Upper lobe of right lung (tissue), 1 donor: Measurements from ENCODE around the gene DLG5. TPM values are rescaled to one million over a fixed set of nuclear protein-coding genes. Genes with fewer than 3 reads are reported as not detected.

Experiments
- ATAC-seq: fragments of 200-7000 bp; cut with Tn5 transposase; one replicate; pipeline ENCODE4 v1.9.1; 2020; ENCODE audit warnings: mild to moderate bottlenecking, moderate library complexity
- DNase-seq: peaks from one replicate; pipeline ENCODE4 v3.0.0-alpha.2; 2020
- H3K27ac ChIP-seq: fragments of 200-600 bp; one replicate; pipeline ENCODE4 v1.8.0; 2022
- H3K27me3 ChIP-seq: fragments of 200-600 bp; one replicate; pipeline ENCODE4 v1.8.0; 2022; ENCODE audit warnings: mild to moderate bottlenecking
- H3K36me3 ChIP-seq: fragments of 200-600 bp; one replicate; pipeline ENCODE4 v1.8.0; 2022
- H3K4me1 ChIP-seq: fragments of 200-600 bp; one replicate; pipeline ENCODE4 v1.8.0; 2022
- H3K4me3 ChIP-seq: fragments of 200-600 bp; one replicate; pipeline ENCODE4 v1.8.0; 2022; ENCODE audit warnings: mild to moderate bottlenecking
- H3K9me3 ChIP-seq: fragments of 200-600 bp; one replicate; pipeline ENCODE4 v1.8.0; 2022
- CTCF ChIP-seq: fragments of 200-600 bp; IDR thresholded peaks from one replicate; pipeline ENCODE4 v1.8.0; 2022; ENCODE audit warnings: antibody characterized with exemption
- intact Hi-C: fragments of 100-400 bp; cut with DNase I; formaldehyde crosslinking; loops from one replicate; pipeline ENCODE4 v1.11.0; 2022
- total RNA-seq: library from RNA; stranded (reverse); fragmentation: NEBNext Ultra II Directional; extraction: Animal tissue kit (Norgen Biotek cat#: 25700); gene quantifications from one replicate; pipeline ENCODE4 v1.2.1, GENCODE V29; 2021
- donor health status: DM: no; HTN: yes; CAD: no; lungs with severe emphysema.

The DLG5 gene
- total RNA-seq, 1 donor from 2014 or later = 19.3 TPM

- H3K4me3 ChIP-seq = no peak overlapping the region
- no peak for ATAC-seq
- TF ChIP-seq CTCF = no peak
- H3K36me3 ChIP-seq = no peaks in the 10 kb centered on the region
- peaks cover 7% of the 10 kb centered on the region for H3K4me1 ChIP-seq
- intact Hi-C loops = no loop called here
- no peaks in the 10 kb centered on the region for H3K27me3 ChIP-seq
- DNase-seq = no peak
- H3K9me3 ChIP-seq = no peaks in the 10 kb centered on the region
- H3K27ac ChIP-seq = no peak overlapping the region
Measured at GRCh38 chr10:77915319-77916105, 11.0 kb downstream of the DLG5 start.

- ATAC-seq = no peak
- no peak overlapping the region for H3K4me3 ChIP-seq
- DNase-seq = no peak
- peaks cover 15% of the 10 kb centered on the region for H3K4me1 ChIP-seq
- no peaks in the 10 kb centered on the region for H3K27me3 ChIP-seq
- H3K36me3 ChIP-seq = no peaks in the 10 kb centered on the region
- no peak overlapping the region for H3K27ac ChIP-seq
- intact Hi-C loops = no loop called here
- no peaks in the 10 kb centered on the region for H3K9me3 ChIP-seq
- TF ChIP-seq CTCF = no peak
Measured at GRCh38 chr10:77913090-77913489, 13.5 kb downstream of the DLG5 start.

GRCh38 chr10:77912576-77912975 lies 14.0 kb downstream of the DLG5 start:
- ATAC-seq (no peak), DNase-seq (no peak)
- TF ChIP-seq CTCF = no peak
- intact Hi-C loops = no loop called here
- no peaks in the 10 kb centered on the region for H3K36me3 ChIP-seq
- no peak overlapping the region for H3K4me3 ChIP-seq
- H3K27me3 ChIP-seq = no peaks in the 10 kb centered on the region
- H3K27ac ChIP-seq = no peak overlapping the region
- H3K4me1 ChIP-seq = peaks cover 15% of the 10 kb centered on the region
- H3K9me3 ChIP-seq = no peaks in the 10 kb centered on the region

- ATAC-seq = no peak
- no peaks in the 10 kb centered on the region for H3K9me3 ChIP-seq
- no peaks in the 10 kb centered on the region for H3K27me3 ChIP-seq
- TF ChIP-seq CTCF = no peak
- H3K27ac ChIP-seq = no peak overlapping the region
- no peak overlapping the region for H3K4me3 ChIP-seq
- no peaks in the 10 kb centered on the region for H3K36me3 ChIP-seq
- DNase-seq = no peak
- intact Hi-C loops = no loop called here
- H3K4me1 ChIP-seq = peaks cover 15% of the 10 kb centered on the region
Measured at GRCh38 chr10:77911535-77912123, 14.9 kb downstream of the DLG5 start.

GRCh38 chr10:77910524-77911145 lies 15.9 kb downstream of the DLG5 start:
- Histone ChIP-seq H3K27ac (no peak overlapping the region), H3K4me1 (peaks cover 15% of the 10 kb centered on the region)
- intact Hi-C loops = no loop called here

More at GRCh38 chr10:77910524-77911145, 15.9 kb downstream of the DLG5 start:
- Histone ChIP-seq H3K4me3 (no peak overlapping the region), H3K27me3 (no peaks in the 10 kb centered on the region), H3K9me3 (no peaks in the 10 kb centered on the region), H3K36me3 (no peaks in the 10 kb centered on the region)
- DNase-seq (no peak), ATAC-seq (no peak)
- TF ChIP-seq CTCF = no peak
